Fibroblast of the aortic adventitia (primary cell): ENCODE measurements around the gene AMELY. TPM values are rescaled to one million over a fixed set of nuclear protein-coding genes. Genes with fewer than 3 reads are reported as not detected.
"Not testable (repeated sequence)": the region's sequence is repeated elsewhere in the genome, so short reads cannot be mapped to it uniquely, and the experiment has no call there.

ENCODE experiments used
- DNase-seq: peaks from one replicate; pipeline ENCODE4 v3.0.0-alpha.2; 2010; ENCODE audit warnings: low read depth
- H3K4me3 ChIP-seq: 2 replicates; pipeline ENCODE4 v1.5.1; 2011; ENCODE audit warnings: low read depth, mild to moderate bottlenecking, control low read depth, low read length, moderate library complexity
- total RNA-seq: library from RNA; depleted of rRNA; stranded (reverse); fragments of >200 nt; gene quantifications from 2 replicates; pipeline ENCODE4 v1.2.3, GENCODE V29; 2012; ENCODE audit warnings: low replicate concordance
- TF ChIP-seq, protein P1 (sequence below): IDR thresholded peaks from 2 replicates; pipeline ENCODE4 v1.5.1; 2011; ENCODE audit warnings: mild to moderate bottlenecking, low read length, control low read depth, inconsistent platforms; ENCODE audit not compliant: insufficient read depth

AMELY gene
- total RNA-seq, 1 donor, result not detected

DNA sequence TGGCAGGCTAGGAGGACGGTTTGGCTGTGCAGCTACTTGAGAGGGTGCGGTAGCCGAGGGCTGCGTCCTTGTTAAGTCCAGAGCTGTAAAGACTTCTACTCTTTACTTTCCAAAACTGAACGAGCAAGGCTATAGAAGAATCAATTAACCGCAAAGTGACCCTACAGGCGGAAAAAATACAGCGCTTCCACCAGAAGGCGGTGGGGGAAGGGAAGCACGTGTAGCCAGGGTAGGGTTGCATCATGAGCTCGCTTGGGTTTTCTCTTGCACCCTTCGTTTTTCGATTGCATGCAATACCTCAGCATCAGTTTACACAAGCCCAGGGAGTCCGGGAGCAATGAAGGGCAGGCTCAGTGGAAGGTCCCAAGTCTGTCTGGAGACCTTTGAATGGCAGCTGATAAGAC lies 2.4 kb downstream of the AMELY start:
- no peak overlapping the region for H3K4me3 ChIP-seq
- no peak for DNase-seq
- TF ChIP-seq, protein P1, sequence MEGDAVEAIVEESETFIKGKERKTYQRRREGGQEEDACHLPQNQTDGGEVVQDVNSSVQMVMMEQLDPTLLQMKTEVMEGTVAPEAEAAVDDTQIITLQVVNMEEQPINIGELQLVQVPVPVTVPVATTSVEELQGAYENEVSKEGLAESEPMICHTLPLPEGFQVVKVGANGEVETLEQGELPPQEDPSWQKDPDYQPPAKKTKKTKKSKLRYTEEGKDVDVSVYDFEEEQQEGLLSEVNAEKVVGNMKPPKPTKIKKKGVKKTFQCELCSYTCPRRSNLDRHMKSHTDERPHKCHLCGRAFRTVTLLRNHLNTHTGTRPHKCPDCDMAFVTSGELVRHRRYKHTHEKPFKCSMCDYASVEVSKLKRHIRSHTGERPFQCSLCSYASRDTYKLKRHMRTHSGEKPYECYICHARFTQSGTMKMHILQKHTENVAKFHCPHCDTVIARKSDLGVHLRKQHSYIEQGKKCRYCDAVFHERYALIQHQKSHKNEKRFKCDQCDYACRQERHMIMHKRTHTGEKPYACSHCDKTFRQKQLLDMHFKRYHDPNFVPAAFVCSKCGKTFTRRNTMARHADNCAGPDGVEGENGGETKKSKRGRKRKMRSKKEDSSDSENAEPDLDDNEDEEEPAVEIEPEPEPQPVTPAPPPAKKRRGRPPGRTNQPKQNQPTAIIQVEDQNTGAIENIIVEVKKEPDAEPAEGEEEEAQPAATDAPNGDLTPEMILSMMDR, result no peak

DNA sequence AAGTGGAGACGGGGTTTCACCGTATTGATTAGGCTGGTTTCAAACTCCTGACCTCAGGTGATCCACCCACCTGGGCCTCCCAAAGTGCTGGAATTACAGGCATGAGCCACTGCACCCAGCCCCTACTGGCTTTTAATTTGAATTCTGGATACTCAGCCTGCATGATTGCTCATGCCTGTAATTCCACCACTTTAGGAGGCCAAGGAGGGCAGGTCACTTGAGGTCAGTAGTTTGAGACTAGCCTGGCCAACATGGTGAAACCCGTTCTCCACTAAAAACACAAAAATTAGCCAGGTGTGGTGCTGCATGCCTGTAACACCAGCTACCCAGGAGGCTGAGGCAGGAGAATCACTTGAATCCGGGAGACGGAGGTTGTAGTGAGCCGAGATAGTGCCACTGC lies 3.5 kb downstream of the AMELY start:
- not testable (repeated sequence) for DNase-seq, H3K4me3 ChIP-seq

DNA sequence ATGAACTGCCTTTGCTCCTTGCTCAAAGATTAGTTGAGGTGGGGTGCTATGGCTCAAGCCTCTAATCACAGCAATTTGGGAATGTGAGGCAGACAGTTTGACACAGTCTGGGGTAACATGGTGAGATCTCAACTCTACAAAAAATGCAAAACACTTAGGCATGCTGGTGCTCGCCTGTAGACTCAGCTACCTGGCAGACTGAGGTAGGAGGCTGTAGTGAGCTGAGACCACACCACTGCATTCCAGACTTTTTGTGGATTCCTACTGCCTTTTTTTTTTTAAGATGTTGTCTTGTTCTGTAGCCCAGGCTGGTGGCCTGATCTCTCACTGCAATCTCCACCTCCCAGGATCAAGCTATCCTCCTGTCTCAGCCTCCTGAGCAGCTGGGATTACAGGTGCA lies 4.0 kb downstream of the AMELY start:
- DNase-seq, result no peak
- TF ChIP-seq, protein P1, result no peak

DNA sequence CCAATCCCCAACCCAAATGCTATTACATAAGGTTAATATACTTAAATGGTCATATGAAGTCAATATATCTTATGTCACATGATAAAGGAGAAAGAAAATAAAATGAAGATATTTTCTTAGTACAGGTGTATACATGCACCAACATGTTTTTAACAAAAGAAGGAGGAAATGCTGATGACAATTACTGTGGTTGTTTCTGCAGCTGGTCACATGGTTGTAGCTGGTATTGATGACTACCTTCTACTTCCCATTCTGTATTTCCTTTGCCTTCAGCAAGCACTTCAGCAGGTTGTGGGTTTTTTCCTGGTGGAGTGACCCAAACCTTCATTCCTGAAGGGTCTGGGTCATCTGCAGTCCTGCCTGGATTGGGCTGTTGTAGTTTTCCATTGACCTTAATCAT lies 9.4 kb downstream of the AMELY start:
- not testable (repeated sequence) for DNase-seq, H3K4me3 ChIP-seq

More for the DNA sequence above, 4.0 kb downstream of the AMELY start:
- H3K4me3 ChIP-seq, result no peak overlapping the region

DNA sequence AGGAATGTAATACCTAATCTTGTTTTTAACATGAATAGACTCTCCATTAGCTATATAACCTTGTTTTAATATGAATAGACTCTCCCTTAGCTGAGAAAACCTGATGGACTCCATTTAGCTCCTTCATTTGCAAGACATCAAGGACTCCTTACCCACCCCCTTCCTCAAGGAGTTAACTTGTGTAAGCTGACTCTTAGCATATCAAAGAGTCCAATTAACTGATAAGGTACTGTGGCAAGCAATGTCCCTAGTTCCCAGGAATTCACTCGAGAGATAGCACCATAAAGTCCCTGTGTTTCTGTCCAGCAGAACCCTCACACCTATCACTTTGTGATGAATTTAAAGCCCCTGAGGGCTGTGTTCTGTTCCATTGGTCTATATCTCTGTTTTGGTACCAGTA lies 16.3 kb downstream of the AMELY start:
- TF ChIP-seq, protein P1, result no peak
- no peak overlapping the region for H3K4me3 ChIP-seq
- DNase-seq, result no peak

DNA sequence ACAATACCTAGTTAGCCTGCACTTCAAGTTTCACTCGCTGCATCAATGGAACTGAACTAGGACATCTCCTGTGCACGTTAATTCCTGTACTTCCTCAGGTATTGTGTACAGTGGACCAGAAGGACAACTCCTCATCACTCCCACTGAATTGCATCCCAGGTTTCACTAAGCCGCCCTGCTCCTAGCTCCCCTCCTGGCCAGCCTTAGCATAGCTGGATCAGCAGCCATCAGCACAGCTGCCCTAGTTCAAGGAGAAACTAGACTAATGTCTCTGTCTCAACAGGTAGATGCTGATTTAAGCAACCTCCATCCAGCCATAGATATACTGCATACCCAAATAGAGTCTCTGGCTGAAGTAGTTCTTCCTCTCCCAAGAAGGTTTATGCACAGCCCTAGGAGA lies 17.1 kb downstream of the AMELY start:
- TF ChIP-seq, protein P1, result no peak
- DNase-seq, result no peak
- no peak overlapping the region for H3K4me3 ChIP-seq

DNA sequence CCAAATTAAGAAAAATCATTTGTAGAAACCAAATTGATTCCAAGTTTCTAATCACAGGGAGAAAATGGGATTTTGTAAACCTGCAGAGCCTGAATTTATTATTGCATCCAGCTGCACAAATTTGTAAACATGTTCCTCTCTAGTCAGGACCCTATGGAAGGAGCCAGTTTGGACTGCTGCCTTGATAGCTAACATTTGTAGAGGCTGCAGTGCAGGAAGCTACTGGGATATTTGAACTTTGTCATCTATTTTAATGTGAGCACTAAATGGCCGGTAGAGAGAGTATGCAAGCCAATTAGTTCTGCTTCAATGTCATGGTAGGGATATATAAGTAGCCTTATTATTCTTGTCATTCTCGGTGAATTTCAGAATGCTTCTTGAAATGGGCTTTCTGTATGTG lies 62.2 kb downstream of the AMELY start:
- TF ChIP-seq, protein P1, result no peak
- no peak overlapping the region for H3K4me3 ChIP-seq
- no peak for DNase-seq

DNA sequence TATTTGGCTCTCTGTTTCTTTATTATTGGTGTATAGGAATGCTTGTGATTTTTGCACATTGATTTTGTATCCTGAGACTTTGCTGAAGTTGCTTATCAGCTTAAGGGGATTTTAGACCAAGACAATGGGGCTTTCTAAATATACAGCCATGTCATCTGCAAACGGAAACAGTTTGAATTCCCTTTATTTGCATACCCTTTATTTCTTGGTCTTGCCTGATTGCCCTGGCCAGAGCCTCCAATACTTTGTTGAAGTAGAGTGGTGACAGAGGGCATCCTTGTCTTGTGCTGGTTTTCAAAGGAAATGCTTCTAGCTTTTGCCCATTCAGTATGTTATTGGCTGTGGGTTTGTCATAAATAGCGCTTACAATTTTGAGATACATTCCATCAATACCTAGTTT lies 68.9 kb downstream of the AMELY start:
- H3K4me3 ChIP-seq, DNase-seq: not testable (repeated sequence)

Other genes starting within 250 kb of the AMELY start
- not detected in 2 replicates for gene TBL1Y, start 1.1 kb downstream of the AMELY start, total RNA-seq